Lower lobe of right lung (tissue), 2 donors: Measurements from ENCODE around the gene MYO1A. TPM values are rescaled to one million over a fixed set of nuclear protein-coding genes. Genes with fewer than 3 reads are reported as not detected.
"Not testable (repeated sequence)": the region's sequence is repeated elsewhere in the genome, so short reads cannot be mapped to it uniquely, and the experiment has no call there.

Experiments
- ATAC-seq, 2 donors: fragments of 200-7000 bp; cut with Tn5 transposase; one replicate each; pipeline ENCODE4 v1.9.1; 2020 to 2022; ENCODE audit warnings: mild to moderate bottlenecking in 2 of 2, moderate library complexity in 2 of 2
- DNase-seq: peaks from one replicate; pipeline ENCODE4 v3.0.0-alpha.2; 2020
- H3K27ac ChIP-seq: fragments of 200-600 bp; one replicate; pipeline ENCODE4 v1.8.0; 2022
- H3K27me3 ChIP-seq: fragments of 200-600 bp; one replicate; pipeline ENCODE4 v1.8.0; 2022; ENCODE audit warnings: low read depth
- H3K36me3 ChIP-seq: fragments of 200-600 bp; one replicate; pipeline ENCODE4 v1.8.0; 2022; ENCODE audit warnings: mild to moderate bottlenecking
- H3K4me1 ChIP-seq: fragments of 200-600 bp; one replicate; pipeline ENCODE4 v1.8.0; 2022
- H3K4me3 ChIP-seq: fragments of 200-600 bp; one replicate; pipeline ENCODE4 v1.8.0; 2022; ENCODE audit warnings: mild to moderate bottlenecking
- H3K9me3 ChIP-seq: fragments of 200-600 bp; one replicate; pipeline ENCODE4 v1.8.0; 2022
- CTCF ChIP-seq: fragments of 200-600 bp; IDR thresholded peaks from one replicate; pipeline ENCODE4 v1.8.0; 2022; ENCODE audit warnings: antibody characterized with exemption, mild to moderate bottlenecking
- intact Hi-C: fragments of 100-400 bp; cut with DNase I; formaldehyde crosslinking; loops from one replicate; pipeline ENCODE4 v1.11.0; 2022
- total RNA-seq: library from RNA; stranded (reverse); fragmentation: NEBNext Ultra II Directional; extraction: Animal tissue kit (Norgen Biotek cat#: 25700); gene quantifications from one replicate; pipeline ENCODE4 v1.2.1, GENCODE V29; 2021
- donor health status: DM: no; HTN: yes; CAD: no; lungs with severe emphysema.

Gene MYO1A
- total RNA-seq, 1 donor from 2014 or later: 2.9 TPM

- peaks cover 35% of the 10 kb centered on the region for H3K36me3 ChIP-seq
- no peak for ATAC-seq
- intact Hi-C loops: no loop called here
Observed at GRCh38 chr12:57055824-57056223, 5.9 kb upstream of the MYO1A start.

GRCh38 chr12:57053901-57054300, 4.0 kb upstream of the MYO1A start:
- H3K4me1 ChIP-seq, H3K9me3 ChIP-seq, ATAC-seq, H3K4me3 ChIP-seq, H3K27me3 ChIP-seq, intact Hi-C loops, DNase-seq, H3K27ac ChIP-seq: not testable (repeated sequence)
- H3K36me3 ChIP-seq: peaks cover 16% of the 10 kb centered on the region

More at GRCh38 chr12:57055824-57056223, 5.9 kb upstream of the MYO1A start:
- DNase-seq: no peak
- no peaks in the 10 kb centered on the region for H3K27me3 ChIP-seq
- H3K27ac ChIP-seq: no peak overlapping the region
- H3K9me3 ChIP-seq: no peaks in the 10 kb centered on the region
- H3K4me1 ChIP-seq: no peaks in the 10 kb centered on the region
- H3K4me3 ChIP-seq: no peak overlapping the region
- TF ChIP-seq CTCF: no peak

- ATAC-seq, DNase-seq, H3K27me3 ChIP-seq, intact Hi-C loops, H3K9me3 ChIP-seq, H3K4me3 ChIP-seq, H3K27ac ChIP-seq, H3K4me1 ChIP-seq, H3K36me3 ChIP-seq: not testable (repeated sequence)
Observed at GRCh38 chr12:57053146-57053545, 3.2 kb upstream of the MYO1A start.

GRCh38 chr12:57051011-57051410, 1.1 kb upstream of the MYO1A start:
- no peaks in the 10 kb centered on the region for H3K27me3 ChIP-seq
- peaks cover 9% of the 10 kb centered on the region for H3K4me1 ChIP-seq
- no peak for ATAC-seq
- no peak overlapping the region for H3K4me3 ChIP-seq
- H3K27ac ChIP-seq: no peak overlapping the region
- no peaks in the 10 kb centered on the region for H3K36me3 ChIP-seq
- no peak for TF ChIP-seq CTCF
- no peaks in the 10 kb centered on the region for H3K9me3 ChIP-seq
- DNase-seq: no peak
- intact Hi-C loops: no loop called here

GRCh38 chr12:57049119-57049446, 846 bp downstream of the MYO1A start:
- ATAC-seq (no peak), DNase-seq (no peak)
- Histone ChIP-seq H3K27ac (no peak overlapping the region), H3K4me1 (peaks cover 9% of the 10 kb centered on the region), H3K4me3 (no peak overlapping the region), H3K27me3 (no peaks in the 10 kb centered on the region), H3K9me3 (no peaks in the 10 kb centered on the region), H3K36me3 (no peaks in the 10 kb centered on the region)
- TF ChIP-seq CTCF: no peak
- intact Hi-C loops: no loop called here

GRCh38 chr12:57048423-57049118, 1.4 kb downstream of the MYO1A start:
- H3K36me3 ChIP-seq: no peaks in the 10 kb centered on the region
- no peak for ATAC-seq
- H3K27ac ChIP-seq: no peak overlapping the region
- H3K27me3 ChIP-seq: no peaks in the 10 kb centered on the region
- H3K4me3 ChIP-seq: no peak overlapping the region
- TF ChIP-seq CTCF: no peak
- peaks cover 9% of the 10 kb centered on the region for H3K4me1 ChIP-seq
- intact Hi-C loops: no loop called here
- no peak for DNase-seq
- H3K9me3 ChIP-seq: no peaks in the 10 kb centered on the region
